Adrenal gland (tissue), 5 donors: ENCODE measurements around the gene SPATA16.

Source experiments
- POLR2A ChIP-seq, 2 donors: fragments of 450-650 bp; IDR thresholded peaks; one replicate each; pipeline ENCODE4 v1.6.1; 2017; ENCODE audit warnings: antibody characterized with exemption in 2 of 2, mild to moderate bottlenecking in 2 of 2, moderate library complexity in 1 of 2
- TF ChIP-seq, protein P1 (sequence below), 6 experiments: fragments of 450-650 bp in 4 of 6; fragments of 200-600 bp in 2 of 6; sonication (generic) in 1 of 6; IDR thresholded peaks; 1 replicate in 5 of 6; 2 replicates in 1 of 6; pipeline versions ENCODE4 v1.5.1 to v1.8.0; 2016 to 2021; ENCODE audit warnings: antibody characterized with exemption in 6 of 6, mild to moderate bottlenecking in 2 of 6, moderate library complexity in 1 of 6
- donor health status: DM: no; HTN: no; CAD: no.

DNA sequence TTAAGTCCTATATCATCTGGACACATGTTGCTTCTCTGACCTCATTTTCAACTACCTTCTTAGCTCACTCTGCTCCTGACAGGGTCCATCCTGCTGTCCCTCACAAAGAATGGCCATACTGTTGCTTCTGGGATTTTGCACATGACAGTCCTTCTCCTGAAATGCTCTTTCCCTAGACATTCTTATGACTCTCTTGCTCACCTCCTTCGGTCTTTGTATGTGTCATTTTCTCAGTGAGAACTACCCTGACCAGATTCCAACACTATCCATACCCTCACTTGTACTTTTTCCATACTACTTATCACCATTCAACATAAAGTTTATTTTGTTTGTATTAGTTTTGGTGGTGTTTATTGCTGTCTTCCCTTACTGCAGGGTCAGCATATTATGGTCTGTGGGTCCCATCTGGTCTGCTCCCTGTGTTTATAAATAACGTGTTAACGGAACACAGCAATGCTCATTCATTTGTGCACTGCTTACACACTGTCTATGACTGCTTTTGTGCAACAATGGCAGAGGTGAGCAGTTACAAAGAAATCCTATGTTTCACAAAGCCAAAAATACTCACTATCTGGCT lies 159.5 kb downstream of the SPATA16 start:
- TF ChIP-seq, protein P1, sequence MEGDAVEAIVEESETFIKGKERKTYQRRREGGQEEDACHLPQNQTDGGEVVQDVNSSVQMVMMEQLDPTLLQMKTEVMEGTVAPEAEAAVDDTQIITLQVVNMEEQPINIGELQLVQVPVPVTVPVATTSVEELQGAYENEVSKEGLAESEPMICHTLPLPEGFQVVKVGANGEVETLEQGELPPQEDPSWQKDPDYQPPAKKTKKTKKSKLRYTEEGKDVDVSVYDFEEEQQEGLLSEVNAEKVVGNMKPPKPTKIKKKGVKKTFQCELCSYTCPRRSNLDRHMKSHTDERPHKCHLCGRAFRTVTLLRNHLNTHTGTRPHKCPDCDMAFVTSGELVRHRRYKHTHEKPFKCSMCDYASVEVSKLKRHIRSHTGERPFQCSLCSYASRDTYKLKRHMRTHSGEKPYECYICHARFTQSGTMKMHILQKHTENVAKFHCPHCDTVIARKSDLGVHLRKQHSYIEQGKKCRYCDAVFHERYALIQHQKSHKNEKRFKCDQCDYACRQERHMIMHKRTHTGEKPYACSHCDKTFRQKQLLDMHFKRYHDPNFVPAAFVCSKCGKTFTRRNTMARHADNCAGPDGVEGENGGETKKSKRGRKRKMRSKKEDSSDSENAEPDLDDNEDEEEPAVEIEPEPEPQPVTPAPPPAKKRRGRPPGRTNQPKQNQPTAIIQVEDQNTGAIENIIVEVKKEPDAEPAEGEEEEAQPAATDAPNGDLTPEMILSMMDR (IDR thresholded peaks at IDR 0.05): no peak
- TF ChIP-seq POLR2A (IDR thresholded peaks at IDR 0.05): no peak
